PC-9 (cell line): ENCODE results near the gene HEXIM1.

Experiments used
- EZH2 ChIP-seq: fragments of 200-600 bp; sonication (generic); IDR thresholded peaks from 2 replicates; pipeline ENCODE4 v1.8.0; 2017; ENCODE audit warnings: antibody characterized with exemption, low read depth
- TF ChIP-seq, protein P1 (sequence below): fragments of 200-600 bp; sonication (generic); conservative IDR thresholded peaks from 2 replicates; pipeline ENCODE4 v1.6.1; 2017; ENCODE audit warnings: mixed run types, antibody characterized with exemption, mild to moderate bottlenecking, moderate library complexity

DNA sequence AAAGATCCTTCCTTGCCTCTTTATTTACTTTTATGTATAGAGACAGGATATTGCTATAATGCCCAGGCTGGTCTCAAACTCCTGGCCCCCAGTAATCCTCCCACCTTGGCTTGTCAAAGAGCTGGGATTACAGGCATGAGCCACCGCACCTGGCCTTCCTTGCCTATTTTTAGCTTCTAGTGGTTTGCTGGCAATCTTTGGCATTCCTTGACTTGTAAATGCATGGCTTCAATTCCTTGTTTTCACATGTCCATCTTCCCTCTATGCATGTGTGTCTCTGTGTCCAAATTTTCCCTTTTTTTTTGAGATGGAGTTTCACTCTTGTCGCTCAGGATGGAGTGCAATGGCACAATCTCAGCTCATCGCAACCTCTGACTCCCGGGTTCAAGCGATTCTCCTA lies 35.9 kb downstream of the HEXIM1 start:
- TF ChIP-seq, protein P1, sequence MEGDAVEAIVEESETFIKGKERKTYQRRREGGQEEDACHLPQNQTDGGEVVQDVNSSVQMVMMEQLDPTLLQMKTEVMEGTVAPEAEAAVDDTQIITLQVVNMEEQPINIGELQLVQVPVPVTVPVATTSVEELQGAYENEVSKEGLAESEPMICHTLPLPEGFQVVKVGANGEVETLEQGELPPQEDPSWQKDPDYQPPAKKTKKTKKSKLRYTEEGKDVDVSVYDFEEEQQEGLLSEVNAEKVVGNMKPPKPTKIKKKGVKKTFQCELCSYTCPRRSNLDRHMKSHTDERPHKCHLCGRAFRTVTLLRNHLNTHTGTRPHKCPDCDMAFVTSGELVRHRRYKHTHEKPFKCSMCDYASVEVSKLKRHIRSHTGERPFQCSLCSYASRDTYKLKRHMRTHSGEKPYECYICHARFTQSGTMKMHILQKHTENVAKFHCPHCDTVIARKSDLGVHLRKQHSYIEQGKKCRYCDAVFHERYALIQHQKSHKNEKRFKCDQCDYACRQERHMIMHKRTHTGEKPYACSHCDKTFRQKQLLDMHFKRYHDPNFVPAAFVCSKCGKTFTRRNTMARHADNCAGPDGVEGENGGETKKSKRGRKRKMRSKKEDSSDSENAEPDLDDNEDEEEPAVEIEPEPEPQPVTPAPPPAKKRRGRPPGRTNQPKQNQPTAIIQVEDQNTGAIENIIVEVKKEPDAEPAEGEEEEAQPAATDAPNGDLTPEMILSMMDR: no peak
- TF ChIP-seq EZH2: no peak
